ENCODE results near the gene GNG2. TPM values are rescaled to one million over a fixed set of nuclear protein-coding genes. Genes with fewer than 3 reads are reported as not detected.

GNG2 gene
- total RNA-seq, 3 donors from 2014 or later: 12.1 to 106 (median 15.1) TPM

GRCh38 chr14:52011523-52011922 lies 151.1 kb downstream of the GNG2 start:
- intact Hi-C loops (cut with DNase I; ENCODE audit: low total_unique reads): no loop called here
- H3K27ac ChIP-seq: no peak overlapping the region
- no peak for DNase-seq (ENCODE audit: low spot score in 2 of 2)
- no peaks in the 10 kb centered on the region for H3K4me1 ChIP-seq
- H3K27me3 ChIP-seq: no peaks in the 10 kb centered on the region
- TF ChIP-seq POLR2AphosphoS5 (IDR thresholded peaks at IDR 0.05) (no peak), POLR2A (IDR thresholded peaks at IDR 0.05) (no peak)
- TF ChIP-seq, protein P1, sequence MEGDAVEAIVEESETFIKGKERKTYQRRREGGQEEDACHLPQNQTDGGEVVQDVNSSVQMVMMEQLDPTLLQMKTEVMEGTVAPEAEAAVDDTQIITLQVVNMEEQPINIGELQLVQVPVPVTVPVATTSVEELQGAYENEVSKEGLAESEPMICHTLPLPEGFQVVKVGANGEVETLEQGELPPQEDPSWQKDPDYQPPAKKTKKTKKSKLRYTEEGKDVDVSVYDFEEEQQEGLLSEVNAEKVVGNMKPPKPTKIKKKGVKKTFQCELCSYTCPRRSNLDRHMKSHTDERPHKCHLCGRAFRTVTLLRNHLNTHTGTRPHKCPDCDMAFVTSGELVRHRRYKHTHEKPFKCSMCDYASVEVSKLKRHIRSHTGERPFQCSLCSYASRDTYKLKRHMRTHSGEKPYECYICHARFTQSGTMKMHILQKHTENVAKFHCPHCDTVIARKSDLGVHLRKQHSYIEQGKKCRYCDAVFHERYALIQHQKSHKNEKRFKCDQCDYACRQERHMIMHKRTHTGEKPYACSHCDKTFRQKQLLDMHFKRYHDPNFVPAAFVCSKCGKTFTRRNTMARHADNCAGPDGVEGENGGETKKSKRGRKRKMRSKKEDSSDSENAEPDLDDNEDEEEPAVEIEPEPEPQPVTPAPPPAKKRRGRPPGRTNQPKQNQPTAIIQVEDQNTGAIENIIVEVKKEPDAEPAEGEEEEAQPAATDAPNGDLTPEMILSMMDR (IDR thresholded peaks at IDR 0.05): no peak
- H3K9me3 ChIP-seq: no peaks in the 10 kb centered on the region
- no peaks in the 10 kb centered on the region for H3K36me3 ChIP-seq
- no peak overlapping the region for H3K4me3 ChIP-seq

DNA sequence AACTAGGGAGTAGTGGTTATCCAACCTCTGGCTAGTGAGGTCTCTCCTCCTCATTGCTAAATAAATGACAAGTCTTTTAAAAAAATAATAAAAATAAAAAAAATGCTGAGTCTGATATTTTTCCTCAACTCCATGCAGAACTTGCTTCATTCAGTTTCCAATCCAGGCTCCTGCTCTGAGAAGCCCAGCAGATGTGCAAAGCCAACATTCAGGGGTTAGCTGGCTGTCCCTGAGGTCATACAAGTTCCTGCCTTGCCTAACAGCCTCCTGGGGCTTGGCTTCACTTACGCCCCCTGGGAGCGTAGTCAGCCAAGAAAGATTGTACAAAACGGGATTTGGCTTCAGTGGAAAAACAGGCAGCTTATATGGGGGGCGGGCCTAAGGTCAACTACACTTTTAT lies 152.2 kb downstream of the GNG2 start:
- DNase-seq (ENCODE audit: low spot score in 2 of 2): no peak
- peak overlapping the region in 1 of 2 donors; percentile 46 for H3K27ac ChIP-seq
- intact Hi-C loops (cut with DNase I; ENCODE audit: low total_unique reads): no loop called here
- no peaks in the 10 kb centered on the region for H3K36me3 ChIP-seq
- no peaks in the 10 kb centered on the region for H3K9me3 ChIP-seq
- no peak overlapping the region for H3K4me3 ChIP-seq
- TF ChIP-seq POLR2AphosphoS5 (IDR thresholded peaks at IDR 0.05) (peak; percentile 25 to 83 (median 62)), POLR2A (IDR thresholded peaks at IDR 0.05) (no peak)
- TF ChIP-seq, protein P1 (IDR thresholded peaks at IDR 0.05): no peak
- H3K27me3 ChIP-seq: no peaks in the 10 kb centered on the region
- no peaks in the 10 kb centered on the region for H3K4me1 ChIP-seq

GRCh38 chr14:52013984-52014600 lies 153.7 kb downstream of the GNG2 start:
- H3K27ac ChIP-seq: peak overlapping the region in 1 of 2 donors; percentile 46
- H3K27me3 ChIP-seq: no peaks in the 10 kb centered on the region
- DNase-seq (ENCODE audit: low spot score in 2 of 2): no peak

GRCh38 chr14:52014601-52015267 lies 154.3 kb downstream of the GNG2 start:
- intact Hi-C loops (cut with DNase I; ENCODE audit: low total_unique reads): no loop called here
- peak overlapping the region in 1 of 2 donors; percentile 46 for H3K27ac ChIP-seq

More at GRCh38 chr14:52013984-52014600, 153.7 kb downstream of the GNG2 start:
- intact Hi-C loops (cut with DNase I; ENCODE audit: low total_unique reads): no loop called here
- Histone ChIP-seq H3K36me3 (no peaks in the 10 kb centered on the region), H3K4me1 (no peaks in the 10 kb centered on the region), H3K4me3 (no peak overlapping the region), H3K9me3 (no peaks in the 10 kb centered on the region)
- TF ChIP-seq POLR2A (IDR thresholded peaks at IDR 0.05): no peak
- TF ChIP-seq, protein P1 (IDR thresholded peaks at IDR 0.05): no peak
- TF ChIP-seq POLR2AphosphoS5 (IDR thresholded peaks at IDR 0.05): no peak

More at GRCh38 chr14:52014601-52015267, 154.3 kb downstream of the GNG2 start:
- Histone ChIP-seq H3K36me3 (no peaks in the 10 kb centered on the region), H3K4me1 (no peaks in the 10 kb centered on the region), H3K9me3 (no peaks in the 10 kb centered on the region), H3K4me3 (no peak overlapping the region), H3K27me3 (no peaks in the 10 kb centered on the region)
- DNase-seq (ENCODE audit: low spot score in 2 of 2): no peak
- TF ChIP-seq POLR2AphosphoS5 (IDR thresholded peaks at IDR 0.05): no peak
- TF ChIP-seq, protein P1 (IDR thresholded peaks at IDR 0.05): no peak
- no peak for TF ChIP-seq POLR2A (IDR thresholded peaks at IDR 0.05)
